ENCODE results near the gene PSTPIP1.

DNA sequence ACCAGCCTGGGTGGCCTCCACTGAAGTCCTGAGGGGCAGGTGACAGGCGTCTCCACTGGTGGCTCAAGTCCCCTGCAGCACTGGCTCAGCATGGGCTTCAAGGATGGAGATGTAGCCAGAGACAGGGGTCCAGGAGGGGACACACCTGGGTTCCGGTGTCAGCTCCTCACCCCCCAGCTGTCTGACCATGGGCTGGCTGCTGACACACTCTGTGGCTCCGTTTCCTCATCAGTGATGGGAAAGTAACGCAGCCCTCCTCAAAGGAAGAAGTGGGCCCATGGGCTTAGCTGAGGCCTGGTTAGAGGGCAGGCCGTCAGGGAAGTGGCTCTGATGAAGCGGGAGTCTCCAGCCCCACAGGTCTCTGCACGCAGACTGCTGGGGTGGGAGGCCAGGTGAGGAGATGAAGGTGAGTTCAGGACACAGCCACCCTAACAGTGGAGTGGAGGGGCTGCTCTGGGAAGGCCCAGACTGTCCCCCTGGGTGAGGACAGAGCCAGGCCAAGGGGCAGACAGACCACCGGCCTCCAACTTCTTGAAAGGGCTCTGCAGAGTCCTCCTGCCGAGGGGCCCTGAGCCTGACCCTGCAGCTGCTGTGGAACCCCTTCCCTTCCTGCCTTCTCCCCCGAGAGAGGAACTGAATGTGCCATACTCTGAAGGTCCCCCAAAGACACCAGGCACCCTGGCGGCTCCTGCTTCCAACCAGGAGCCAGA, 24.0 kb downstream of the PSTPIP1 start:
- TF ChIP-seq CTCF (IDR thresholded peaks at IDR 0.05 in 8 of 11, conservative IDR thresholded peaks at IDR 0.05 in 3 of 11) (no peak), POLR2AphosphoS5 (IDR thresholded peaks at IDR 0.05) (no peak)

Measured in spleen (tissue), 7 donors.